Sigmoid colon (tissue), 4 donors: ENCODE data around the gene DIPK1A.

Experiments
- CTCF ChIP-seq, 4 experiments: fragments of 450-650 bp in 3 of 4; fragments of 200-600 bp in 1 of 4; IDR thresholded peaks; one replicate each; pipeline ENCODE4 v1.5.1; 2016 to 2019; ENCODE audit warnings: antibody characterized with exemption in 4 of 4, mild to moderate bottlenecking in 3 of 4, moderate library complexity in 2 of 4
- EP300 ChIP-seq, 4 donors: sonication (generic); formaldehyde crosslinking; IDR thresholded peaks; one replicate each; pipeline ENCODE4 v1.6.1; 2017; ENCODE audit warnings: antibody characterized with exemption in 4 of 4
- POLR2A ChIP-seq, 2 donors: fragments of 450-650 bp; IDR thresholded peaks; one replicate each; pipeline ENCODE4 v1.6.1; 2016; ENCODE audit warnings: antibody characterized with exemption in 2 of 2, mild to moderate bottlenecking in 2 of 2, moderate library complexity in 2 of 2

- no peak for TF ChIP-seq CTCF (IDR thresholded peaks at IDR 0.05)
- TF ChIP-seq POLR2A (IDR thresholded peaks at IDR 0.05) = no peak
- no peak for TF ChIP-seq EP300 (IDR thresholded peaks at IDR 0.05)
Measured at GRCh38 chr1:92989253-92989652, 28.0 kb upstream of the DIPK1A start.
